Gastroesophageal sphincter (tissue), 3 donors: ENCODE measurements around the gene ZBTB20.

ENCODE experiments used
- CTCF ChIP-seq, 4 experiments: fragments of 200-600 bp in 2 of 4; fragments of 450-650 bp in 2 of 4; sonication (generic) in 1 of 4; IDR thresholded peaks; one replicate each; pipeline ENCODE4 v1.5.1; 2017 to 2019; ENCODE audit warnings: antibody characterized with exemption in 4 of 4, mild to moderate bottlenecking in 2 of 4, moderate library complexity in 2 of 4
- POLR2A ChIP-seq, 2 donors: fragments of 450-650 bp; IDR thresholded peaks; one replicate each; pipeline ENCODE4 v1.6.1; 2017; ENCODE audit warnings: antibody characterized with exemption in 2 of 2, mild to moderate bottlenecking in 2 of 2, moderate library complexity in 1 of 2
- POLR2AphosphoS5 ChIP-seq: sonication (generic); formaldehyde crosslinking; IDR thresholded peaks from one replicate; pipeline ENCODE4 v1.6.1; 2017; ENCODE audit warnings: antibody characterized with exemption

- TF ChIP-seq CTCF (IDR thresholded peaks at IDR 0.05): no peak
- no peak for TF ChIP-seq POLR2A (IDR thresholded peaks at IDR 0.05)
- TF ChIP-seq POLR2AphosphoS5: no peak
Observed at GRCh38 chr3:114600571-114600970, 546.5 kb downstream of the ZBTB20 start.
